ENCODE data around the gene SHISA6.

The SHISA6 gene

GRCh38 chr17:11418342-11418741 lies 177.3 kb downstream of the SHISA6 start:
- no peak for TF ChIP-seq CTCF (IDR thresholded peaks at IDR 0.05; ENCODE audit: insufficient read depth, missing control alignments)
- FAIRE-seq (no peak), DNase-seq (ENCODE audit: insufficient read length, low spot score) (no peak)

GRCh38 chr17:11430751-11431150 lies 189.7 kb downstream of the SHISA6 start:
- FAIRE-seq = no peak
- DNase-seq (ENCODE audit: insufficient read length, low spot score) = no peak
- no peak for TF ChIP-seq CTCF (IDR thresholded peaks at IDR 0.05; ENCODE audit: insufficient read depth, missing control alignments)

GRCh38 chr17:11438673-11439072 lies 197.7 kb downstream of the SHISA6 start:
- DNase-seq (ENCODE audit: insufficient read length, low spot score) (no peak), FAIRE-seq (no peak)
- no peak for TF ChIP-seq CTCF (IDR thresholded peaks at IDR 0.05; ENCODE audit: insufficient read depth, missing control alignments)

GRCh38 chr17:11441004-11441403 lies 200.0 kb downstream of the SHISA6 start:
- TF ChIP-seq CTCF (IDR thresholded peaks at IDR 0.05; ENCODE audit: insufficient read depth, missing control alignments) = no peak
- DNase-seq (ENCODE audit: insufficient read length, low spot score) = no peak
- FAIRE-seq = no peak

GRCh38 chr17:11446316-11446715 lies 205.3 kb downstream of the SHISA6 start:
- no peak for FAIRE-seq
- no peak for DNase-seq (ENCODE audit: insufficient read length, low spot score)
- no peak for TF ChIP-seq CTCF (IDR thresholded peaks at IDR 0.05; ENCODE audit: insufficient read depth, missing control alignments)

GRCh38 chr17:11454096-11454495 lies 213.1 kb downstream of the SHISA6 start:
- DNase-seq (ENCODE audit: insufficient read length, low spot score) = no peak
- no peak for FAIRE-seq
- TF ChIP-seq CTCF (IDR thresholded peaks at IDR 0.05; ENCODE audit: insufficient read depth, missing control alignments) = no peak

- FAIRE-seq = no peak
- TF ChIP-seq CTCF (IDR thresholded peaks at IDR 0.05; ENCODE audit: insufficient read depth, missing control alignments) = no peak
- DNase-seq (ENCODE audit: insufficient read length, low spot score) = no peak
Observed at GRCh38 chr17:11458279-11458678, 217.3 kb downstream of the SHISA6 start.
